ENCODE results near the gene TRIO.
A peak's percentile ranks its signal among the peaks of the same experiment; 100 is the strongest.
"Not testable (repeated sequence)": the region's sequence is repeated elsewhere in the genome, so short reads cannot be mapped to it uniquely, and the experiment has no call there.

TRIO gene

DNA sequence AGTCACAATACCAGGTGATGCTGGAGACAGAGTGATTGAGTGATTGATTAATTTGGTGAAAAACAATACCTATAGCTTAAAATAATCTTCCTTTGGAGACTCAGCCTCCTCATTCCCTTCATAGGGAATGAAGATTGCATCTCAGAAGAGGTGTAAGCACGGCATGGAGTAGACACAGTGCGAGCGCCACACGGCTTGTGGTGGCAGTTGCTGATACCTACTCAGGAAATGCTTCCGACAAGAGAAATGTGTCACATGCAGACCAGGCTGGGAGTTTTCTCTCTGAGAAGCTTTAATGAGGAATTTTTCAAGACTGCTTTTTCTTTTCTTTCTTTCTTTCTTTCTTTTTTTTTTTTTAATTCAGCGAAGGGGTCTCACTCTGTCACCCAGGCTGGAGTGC is 226.6 kb downstream of the TRIO start:
- no peak for DNase-seq

DNA sequence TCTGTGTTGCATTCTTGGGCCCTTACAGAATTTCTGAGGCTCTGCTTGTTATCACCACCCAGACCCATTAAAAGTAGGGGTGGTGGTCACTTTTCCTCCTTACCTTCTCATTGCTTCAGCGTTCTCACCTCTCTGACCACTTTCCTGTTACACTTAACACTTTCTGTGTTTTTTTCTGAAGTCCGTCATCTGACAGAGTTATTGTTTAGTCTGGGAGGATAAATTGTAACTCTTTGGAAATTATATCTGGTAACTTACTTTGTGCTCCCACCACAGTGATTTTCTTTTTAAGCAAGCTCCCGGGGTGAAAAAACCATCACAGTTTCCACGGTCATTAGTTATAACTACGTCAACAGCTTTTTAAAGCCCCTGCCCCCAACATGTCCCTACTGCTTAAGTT is 227.2 kb downstream of the TRIO start:
- DNase-seq = no peak

DNA sequence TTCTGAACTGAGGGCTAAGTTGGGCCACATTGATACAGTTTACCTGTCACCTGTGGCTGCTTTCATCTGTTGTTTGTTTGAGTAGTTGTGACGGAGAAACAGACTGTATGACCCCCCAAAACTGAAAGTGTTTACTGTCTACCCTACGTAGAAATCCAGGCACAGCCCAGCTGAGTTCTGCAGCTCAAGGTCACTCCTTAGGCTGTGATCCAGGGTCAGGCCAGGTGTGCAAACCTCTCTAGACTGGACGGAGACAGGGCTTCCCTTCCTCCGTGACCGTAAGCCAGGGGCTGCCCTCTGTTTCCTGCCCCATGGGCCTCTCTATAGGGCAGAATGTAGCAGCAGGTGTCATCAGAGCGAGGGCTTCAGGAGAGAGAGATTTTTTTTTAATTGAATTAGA is 230.5 kb downstream of the TRIO start:
- no peak for DNase-seq

DNA sequence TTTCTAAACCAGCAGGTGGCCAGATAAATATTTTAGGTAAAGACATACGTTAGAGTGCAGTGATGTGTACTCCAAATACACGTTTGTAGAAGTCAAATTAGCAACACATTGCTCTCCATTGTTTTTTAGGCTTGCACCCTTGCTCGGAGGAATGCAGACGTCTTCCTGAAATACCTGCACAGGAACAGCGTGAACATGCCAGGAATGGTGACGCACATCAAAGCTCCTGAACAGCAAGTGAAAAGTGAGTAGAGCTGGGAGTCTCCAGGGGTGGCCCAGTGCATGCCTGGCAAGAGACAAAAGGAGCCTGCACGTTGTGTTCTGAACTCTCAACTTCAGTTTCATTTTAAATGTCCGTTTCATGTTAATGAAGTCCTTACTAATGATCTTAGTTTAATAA is 231.0 kb downstream of the TRIO start:
- DNase-seq = no peak

DNA sequence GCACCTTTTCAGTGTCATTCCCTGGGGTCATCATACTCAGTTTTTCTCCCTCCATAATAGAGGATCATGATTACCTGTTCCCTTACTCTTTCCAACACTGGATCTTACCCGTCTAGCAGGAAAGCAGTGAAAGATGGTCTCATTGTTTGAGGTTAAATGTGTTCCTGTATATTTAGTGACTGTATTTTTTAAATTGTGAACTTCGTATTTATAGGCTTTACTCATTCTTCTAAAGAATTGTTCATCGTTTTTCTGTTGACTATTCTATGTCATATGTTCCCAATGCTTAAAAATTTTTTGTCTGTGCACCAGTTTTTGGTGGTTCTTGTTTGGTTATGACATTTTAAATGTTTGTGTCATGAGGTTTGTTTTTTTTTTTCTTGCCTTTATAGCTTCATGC is 233.6 kb downstream of the TRIO start:
- DNase-seq = no peak

DNA sequence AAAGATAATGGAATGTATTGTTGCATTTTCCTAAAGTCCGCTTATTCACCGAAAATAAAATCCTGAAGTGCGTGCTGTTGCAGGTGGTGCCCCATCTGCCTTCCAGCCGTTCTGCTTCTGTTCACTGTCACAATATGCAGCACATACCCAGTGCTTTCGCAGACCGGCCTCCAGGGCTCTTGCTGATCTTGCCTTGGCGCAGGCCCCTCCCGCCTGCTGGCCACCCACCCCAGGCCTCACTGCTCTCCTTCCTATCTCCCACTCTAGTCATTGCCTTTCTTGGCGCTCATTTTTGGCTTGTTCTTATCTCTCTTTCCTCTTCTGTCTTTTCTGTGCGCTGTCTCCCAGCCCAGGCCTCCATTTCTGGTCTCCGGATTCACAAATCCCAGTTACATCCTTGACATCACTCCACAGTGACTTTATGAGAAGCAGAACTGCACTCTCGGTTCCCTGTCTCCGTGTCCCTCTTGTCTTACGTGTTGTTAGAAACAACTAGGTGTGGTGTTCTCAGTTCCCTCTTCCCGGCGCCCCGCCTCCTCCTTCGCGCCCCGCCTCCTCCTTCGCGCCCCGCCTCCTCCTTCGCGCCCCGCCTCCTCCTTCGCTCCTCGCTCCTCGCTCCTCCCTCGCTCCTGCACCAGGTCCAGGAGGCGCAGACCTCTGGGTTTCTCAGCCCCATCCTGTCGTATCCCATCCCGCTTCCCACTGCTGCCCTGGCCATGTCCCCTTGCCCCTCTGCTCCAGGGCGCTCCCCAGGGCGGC is 236.8 kb downstream of the TRIO start:
- no peak for DNase-seq

DNA sequence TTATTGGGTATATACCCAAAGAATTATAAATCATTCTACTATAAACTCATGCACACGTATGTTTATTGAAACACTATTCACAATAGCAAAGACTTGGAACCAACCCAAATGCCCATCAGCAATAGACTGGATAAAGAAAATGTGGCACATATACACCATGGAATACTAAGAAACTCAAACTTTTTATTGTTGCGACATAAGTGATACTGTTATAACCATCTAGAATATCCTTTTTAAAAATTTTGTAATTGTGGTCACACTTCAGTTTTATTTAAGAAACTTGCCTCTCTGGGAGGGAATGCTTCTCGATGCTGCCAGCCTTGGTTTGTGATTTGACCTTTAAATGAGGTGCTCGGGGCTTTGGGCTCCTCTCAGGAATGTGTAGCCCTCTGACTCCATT is 237.6 kb downstream of the TRIO start:
- no peak for DNase-seq

DNA sequence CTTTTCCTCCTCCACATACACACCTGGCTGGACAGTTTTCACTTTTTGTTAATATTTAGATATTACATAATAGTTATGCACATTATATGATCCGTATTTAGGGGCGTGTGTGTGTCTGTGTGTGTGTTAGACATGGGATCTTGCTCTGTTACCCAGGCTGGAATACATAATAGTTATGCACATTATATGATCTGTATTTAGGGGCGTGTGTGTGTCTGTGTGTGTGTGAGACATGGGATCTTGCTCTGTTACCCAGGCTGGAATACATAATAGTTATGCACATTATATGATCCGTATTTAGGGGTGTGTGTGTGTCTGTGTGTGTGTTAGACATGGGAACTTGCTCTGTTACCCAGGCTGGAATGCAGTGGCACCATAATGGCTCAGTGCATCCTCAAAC is 239.5 kb downstream of the TRIO start:
- no peak for DNase-seq

DNA sequence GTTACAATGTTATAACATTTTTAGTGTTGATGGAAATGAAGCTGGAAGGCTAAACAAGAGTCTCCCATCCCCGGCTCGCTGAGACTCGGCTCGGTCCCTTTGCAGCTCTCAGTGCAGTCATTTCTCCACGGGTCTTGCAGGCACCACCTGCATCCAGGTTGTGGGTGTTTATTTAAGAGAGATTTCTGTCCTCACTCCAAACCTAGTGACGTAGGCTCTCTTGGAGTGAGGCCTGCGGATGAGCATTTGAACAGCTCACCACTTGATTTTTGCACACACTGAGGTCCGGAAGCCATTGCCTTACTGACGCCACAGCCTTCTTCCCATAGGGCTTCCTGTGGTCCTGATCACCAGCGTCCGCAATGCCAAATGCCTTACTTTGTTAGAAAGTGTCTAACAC is 240.8 kb downstream of the TRIO start:
- no peak for DNase-seq

DNA sequence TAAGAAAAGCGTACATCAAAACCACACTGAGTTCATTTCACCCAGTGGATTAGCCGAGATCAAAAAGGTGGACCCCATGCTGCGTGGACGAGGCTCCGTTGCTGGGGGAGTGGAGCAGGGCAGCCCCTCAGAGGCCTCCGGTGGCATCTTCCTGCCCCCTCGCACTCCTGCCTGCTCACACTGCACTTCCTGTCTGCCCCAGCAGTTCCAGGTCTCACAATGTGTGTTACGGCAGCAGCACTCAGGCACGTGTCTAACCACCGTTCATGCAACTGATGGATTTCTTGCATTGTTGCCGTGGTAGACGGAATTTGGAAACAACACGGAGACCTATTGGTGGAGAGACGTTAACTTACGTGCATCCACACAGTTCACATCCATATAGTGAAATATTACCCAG is 241.9 kb downstream of the TRIO start:
- no peak for DNase-seq

DNA sequence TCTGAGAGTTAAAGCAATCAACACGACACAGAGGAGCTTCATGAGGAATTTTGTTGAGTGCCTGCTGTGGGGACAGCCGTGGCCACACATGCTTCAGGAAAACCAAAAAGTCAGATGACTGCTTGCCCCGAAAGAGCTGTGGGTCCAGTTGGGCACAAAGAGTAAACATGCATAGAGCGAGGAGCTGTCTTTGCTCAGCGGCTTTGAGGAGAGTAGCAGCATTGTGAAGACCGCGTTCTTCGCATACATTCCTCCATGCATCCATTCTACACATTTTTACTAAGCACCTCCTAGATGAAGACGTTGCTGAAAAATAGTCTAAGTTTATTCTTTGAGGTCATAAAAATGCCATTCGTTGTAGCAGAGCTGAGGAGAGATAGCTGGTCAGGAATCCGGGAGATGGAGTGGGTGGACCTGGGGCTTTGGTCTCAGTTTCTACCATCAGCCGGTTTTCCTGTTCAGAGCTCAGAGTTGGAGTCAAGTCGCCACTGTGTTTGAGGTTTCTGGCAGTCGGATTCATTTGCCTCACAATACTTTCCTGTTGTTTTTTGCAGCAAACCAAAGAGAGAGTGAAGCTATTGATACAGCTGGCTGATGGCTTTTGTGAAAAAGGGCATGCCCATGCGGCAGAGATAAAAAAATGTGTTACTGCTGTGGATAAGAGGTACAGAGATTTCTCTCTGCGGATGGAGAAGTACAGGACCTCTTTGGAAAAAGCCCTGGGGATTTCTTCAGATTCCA is 243.9 kb downstream of the TRIO start:
- no peak for DNase-seq

DNA sequence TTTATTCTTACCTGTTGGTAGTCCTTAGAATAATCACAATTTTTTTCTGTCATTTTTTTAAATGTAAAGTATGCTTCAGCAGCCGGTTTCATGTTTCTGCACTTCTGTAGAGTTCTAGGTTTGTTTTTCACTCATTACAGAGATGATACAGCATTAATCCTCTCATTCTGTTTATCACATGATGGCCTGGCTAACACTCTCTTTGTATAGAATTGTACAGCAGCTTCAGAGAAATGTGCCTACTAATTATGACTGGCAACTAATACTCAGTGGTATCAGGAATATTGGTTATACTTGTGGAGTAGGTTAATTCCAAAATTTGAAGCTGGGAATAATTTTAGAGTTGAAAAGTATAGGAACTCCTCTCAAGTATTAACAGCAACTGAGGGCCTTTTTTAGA is 245.6 kb downstream of the TRIO start:
- no peak for DNase-seq

DNA sequence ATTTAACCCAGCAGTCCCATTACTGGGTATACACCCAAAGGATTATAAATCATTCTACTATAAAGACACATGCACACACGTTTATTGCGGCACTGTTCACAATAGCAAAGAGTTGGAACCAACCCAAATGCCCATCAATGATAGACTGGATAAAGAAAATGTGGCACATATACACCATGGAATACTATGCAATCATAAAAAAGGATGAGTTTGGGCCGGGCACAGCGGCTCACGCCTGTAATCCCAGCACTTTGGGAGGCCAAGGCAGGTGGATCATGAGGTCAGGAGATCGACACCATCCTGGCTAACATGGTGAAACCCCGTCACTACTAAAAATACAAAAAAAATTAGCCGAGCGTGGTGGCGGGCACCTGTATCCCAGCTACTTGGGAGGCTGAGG is 249.4 kb downstream of the TRIO start:
- DNase-seq = not testable (repeated sequence)

DNA sequence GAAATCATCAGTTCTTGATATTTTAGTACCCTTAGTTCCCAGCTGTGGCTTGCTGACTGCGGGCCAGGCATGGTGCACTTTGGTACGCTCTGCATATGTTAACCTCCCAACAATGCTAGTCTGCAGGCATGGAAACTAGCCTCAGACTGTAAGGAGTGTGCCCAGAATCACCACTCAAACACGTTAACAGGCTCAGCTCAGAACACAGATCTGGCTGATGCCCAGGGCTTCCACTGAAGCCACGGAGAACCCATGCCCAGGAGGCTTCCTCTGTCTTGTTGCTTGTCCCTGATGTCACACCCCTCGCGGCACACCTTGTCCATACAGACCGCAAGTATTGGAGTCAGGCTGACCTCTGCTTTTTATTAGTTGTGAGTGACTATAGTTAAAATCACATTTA is 251.2 kb downstream of the TRIO start:
- DNase-seq = no peak

DNA sequence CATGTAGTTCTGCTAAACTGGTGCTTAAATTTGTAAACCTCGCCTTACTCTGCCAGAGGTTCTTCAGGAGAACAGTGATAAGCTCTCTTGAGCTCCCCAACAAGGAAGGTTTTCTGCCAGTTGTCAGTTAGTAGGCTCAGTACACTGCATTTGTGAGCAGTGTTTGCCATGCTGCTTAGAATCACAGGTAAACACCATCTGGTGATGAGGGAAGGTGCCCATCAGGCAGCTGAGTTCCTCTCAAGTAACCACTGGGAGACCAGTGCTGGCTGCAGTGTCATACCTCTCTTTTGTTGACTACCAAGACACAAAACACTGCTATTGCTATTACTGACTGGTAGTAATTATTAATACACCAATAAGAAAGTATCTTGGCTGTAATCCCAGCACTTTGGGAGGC is 252.3 kb downstream of the TRIO start:
- no peak for DNase-seq

DNA sequence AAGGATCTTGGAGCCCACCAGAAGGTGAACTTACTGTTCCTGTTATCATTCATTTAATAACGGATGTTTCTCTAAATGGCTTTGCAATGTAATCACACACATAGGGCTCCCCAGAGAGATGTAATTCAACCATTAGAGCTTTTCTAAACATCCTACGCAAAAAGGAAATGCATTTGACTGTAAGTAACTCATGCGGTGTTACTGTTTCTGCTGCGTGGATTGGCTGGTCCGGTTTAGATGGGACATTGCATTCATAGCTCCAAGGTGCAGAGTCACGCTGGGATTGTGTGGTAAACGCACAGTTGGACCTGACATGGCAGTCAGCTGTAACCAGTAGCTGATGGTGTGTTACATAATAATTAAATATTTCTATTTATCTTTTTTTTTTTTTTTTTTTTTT is 252.9 kb downstream of the TRIO start:
- DNase-seq = no peak

DNA sequence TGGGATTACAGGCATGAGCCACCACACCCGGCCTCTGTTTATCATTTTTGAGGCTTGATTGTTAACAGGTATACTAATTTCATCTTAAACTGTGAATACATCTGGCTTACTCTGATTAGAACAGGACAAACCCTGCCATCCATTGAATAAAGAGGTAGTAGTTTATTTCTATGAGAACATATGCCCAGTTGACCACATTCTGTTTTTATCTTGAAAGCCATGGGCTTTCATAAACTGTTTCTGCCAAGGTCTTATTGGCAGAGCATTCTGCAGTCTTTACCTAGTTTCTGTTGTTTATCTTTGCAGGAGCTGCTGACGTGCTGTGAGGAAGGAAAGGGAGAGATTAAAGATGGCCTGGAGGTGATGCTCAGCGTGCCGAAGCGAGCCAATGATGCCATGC is 253.6 kb downstream of the TRIO start:
- no peak for DNase-seq

DNA sequence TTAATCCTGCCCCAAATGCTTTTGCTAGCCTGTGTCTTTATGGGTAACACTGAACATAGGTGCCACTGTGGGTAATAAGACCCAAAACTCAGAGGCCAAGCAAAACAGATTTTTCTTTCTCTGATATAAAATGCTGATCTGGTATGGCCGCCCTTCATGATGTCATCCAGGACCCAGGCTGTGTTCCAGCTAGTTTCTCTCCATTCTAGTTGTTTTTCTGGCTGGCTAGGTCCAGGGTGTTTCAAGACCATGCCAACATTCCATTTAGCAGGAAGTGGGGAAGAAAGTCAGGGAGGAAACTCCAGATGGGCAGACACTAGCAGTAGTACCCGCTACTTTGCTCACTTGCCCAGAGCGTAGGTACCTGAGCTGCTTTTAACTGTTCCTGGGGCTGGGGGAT is 254.6 kb downstream of the TRIO start:
- no peak for DNase-seq

DNA sequence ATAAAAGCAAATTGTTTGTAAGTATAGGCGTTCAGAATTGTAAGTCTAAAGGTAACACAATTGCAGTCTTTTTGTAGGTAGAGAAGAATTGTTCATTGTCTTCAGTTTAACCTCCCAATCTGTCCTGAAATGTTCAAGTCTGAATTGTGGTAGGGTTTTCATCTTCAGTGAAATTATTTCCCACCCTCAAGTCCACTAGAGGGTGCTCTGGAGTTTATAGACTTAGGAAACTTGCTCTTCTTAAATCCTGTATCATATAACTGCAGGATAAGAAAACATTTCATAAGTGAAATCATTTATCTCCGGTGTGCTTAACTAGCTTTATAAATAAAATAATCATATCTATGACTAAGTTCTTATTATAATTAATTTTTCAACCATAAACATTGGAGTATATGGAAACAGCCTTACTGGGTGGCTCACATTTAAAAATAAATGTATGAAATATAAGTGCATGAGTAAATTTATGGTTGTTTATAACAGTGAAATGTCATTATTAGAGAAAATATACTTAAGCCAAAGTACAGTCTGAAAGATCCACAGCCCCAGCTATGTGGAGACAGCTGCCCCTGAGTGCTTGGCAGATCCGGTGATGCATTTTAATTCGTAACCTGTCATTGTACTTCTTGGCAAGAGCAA is 256.0 kb downstream of the TRIO start:
- peak; percentile 42 for DNase-seq

DNA sequence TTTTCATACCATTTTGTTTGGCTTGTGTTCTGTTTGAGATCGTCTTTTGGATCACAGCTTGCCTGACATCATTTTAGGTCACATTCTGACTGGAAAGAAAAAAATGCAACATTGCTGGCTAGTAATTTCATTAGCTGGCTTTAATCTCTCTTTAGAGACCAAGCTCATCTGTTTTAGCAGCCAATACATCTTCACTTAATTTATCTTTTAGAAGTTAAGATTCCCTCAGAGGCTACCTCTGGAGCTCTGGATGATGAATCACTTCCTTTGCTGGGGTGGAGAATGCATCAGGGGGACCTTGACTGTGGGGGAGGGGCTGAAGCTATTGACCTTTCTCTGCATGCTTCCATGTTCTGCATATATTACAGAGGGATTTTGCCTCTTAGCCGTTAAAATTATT is 256.9 kb downstream of the TRIO start:
- no peak for DNase-seq

DNA sequence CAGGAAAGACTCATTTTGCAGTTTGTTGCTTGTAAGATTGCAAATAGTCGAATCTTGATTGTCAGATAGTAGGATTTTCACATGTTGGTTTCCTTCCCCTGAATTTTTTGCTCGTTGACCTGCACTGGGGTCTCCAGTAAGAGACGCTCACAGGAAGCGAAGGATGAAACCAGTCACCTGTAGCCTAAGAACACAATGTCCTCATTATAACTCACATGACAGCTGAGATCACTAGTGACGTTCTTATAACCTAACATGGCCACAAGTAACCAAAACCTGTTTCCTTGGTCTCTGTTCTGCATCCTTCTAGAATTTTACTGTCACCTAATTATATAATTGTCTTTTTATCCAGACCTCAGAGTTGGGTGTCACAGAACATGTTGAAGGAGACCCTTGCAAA is 257.5 kb downstream of the TRIO start:
- no peak for DNase-seq

DNA sequence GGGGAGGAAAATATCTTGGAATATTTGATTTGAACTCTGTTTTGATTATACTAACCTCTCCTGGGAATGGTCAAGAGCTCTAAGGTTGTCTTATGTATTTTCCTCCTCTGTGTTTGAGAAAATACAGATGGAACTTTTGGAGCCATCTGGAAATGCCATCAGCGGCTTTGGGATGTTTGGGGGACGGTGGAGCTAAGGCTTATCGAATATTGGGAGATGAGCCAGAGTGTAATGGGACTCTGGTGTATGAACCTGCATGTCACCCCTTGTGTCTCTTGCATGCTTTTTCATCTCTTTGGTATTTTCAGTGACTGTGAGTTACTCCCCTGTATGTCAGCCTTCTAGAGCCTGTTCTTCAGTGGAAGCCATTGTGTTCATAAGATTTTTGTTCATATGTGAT is 258.5 kb downstream of the TRIO start:
- DNase-seq = no peak

DNA sequence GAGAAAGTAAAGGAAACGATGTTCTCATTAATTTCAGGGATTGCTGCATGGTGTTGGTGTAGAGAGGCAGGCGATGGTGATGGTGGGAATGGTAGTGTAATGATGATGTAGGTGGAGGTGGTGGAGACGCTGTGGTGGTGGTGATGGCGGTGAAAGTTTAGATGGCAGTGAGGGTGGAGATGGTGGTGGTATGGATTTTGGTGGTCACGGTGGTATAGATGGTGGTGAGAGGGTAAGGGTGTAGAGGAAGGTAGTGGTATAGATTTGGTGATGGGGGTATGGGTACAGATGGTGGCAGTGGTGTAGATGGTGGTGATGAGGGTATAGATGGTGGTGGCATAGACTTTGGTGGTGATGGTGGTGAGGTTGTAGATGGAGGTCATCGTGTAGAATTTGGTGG is 259.3 kb downstream of the TRIO start:
- no peak for DNase-seq

DNA sequence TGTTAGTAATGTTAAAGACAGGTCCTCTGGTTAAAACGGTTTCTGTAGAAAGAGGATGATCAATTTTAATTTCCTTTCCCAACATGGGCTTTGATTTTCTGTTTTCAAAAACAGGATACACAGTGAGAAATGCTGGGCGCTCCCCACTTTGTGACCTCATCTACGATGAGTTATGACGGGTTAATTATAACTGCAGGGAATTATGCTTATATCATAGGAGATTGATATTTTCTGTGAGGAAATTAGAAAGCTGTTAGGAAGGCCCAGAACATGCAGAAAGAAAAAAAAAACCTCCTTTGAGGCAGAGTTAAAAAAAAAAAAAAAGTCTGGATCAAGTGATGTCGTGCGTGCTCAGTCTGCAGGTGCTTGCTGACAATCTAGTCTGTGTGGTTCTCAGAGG is 261.6 kb downstream of the TRIO start:
- no peak for DNase-seq
